ENCODE measurements around the gene PAPOLA.

DNA sequence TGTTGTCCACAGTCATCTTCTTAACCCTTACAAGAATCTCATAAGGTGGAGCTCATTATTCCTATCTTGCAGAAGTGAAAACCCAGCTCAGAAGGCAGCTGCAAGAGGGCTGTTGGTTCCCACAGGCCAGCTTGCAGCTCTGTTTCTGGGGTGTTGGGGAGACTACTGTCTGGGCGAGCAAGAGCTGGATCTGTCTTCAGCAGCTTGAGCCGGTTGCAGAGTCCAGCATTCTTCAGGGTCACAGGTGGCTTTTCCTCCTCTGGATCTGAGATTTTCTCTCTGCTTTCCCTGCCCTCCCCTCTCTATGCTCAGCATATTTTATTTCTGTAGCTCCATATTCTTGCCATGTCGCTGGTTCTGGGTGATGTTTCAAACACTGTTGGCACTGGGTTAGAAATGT is 87.4 kb downstream of the PAPOLA start:
- TF ChIP-seq, protein P1, sequence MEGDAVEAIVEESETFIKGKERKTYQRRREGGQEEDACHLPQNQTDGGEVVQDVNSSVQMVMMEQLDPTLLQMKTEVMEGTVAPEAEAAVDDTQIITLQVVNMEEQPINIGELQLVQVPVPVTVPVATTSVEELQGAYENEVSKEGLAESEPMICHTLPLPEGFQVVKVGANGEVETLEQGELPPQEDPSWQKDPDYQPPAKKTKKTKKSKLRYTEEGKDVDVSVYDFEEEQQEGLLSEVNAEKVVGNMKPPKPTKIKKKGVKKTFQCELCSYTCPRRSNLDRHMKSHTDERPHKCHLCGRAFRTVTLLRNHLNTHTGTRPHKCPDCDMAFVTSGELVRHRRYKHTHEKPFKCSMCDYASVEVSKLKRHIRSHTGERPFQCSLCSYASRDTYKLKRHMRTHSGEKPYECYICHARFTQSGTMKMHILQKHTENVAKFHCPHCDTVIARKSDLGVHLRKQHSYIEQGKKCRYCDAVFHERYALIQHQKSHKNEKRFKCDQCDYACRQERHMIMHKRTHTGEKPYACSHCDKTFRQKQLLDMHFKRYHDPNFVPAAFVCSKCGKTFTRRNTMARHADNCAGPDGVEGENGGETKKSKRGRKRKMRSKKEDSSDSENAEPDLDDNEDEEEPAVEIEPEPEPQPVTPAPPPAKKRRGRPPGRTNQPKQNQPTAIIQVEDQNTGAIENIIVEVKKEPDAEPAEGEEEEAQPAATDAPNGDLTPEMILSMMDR (conservative IDR thresholded peaks at IDR 0.05; ENCODE audit: low read length) = no peak
- TF ChIP-seq EZH2phosphoT487 (IDR thresholded peaks at IDR 0.05; ENCODE audit: borderline replicate concordance, low read depth, low read length) = no peak
